Measurements from ENCODE around the gene TOGARAM2. TPM values are rescaled to one million over a fixed set of nuclear protein-coding genes. Genes with fewer than 3 reads are reported as not detected.

TOGARAM2 gene
- total RNA-seq, 4 donors from 2014 or later, result 6.4 to 64.4 (median 24.3) TPM

GRCh38 chr2:29014811-29015421 is 33.8 kb downstream of the TOGARAM2 start:
- intact Hi-C loops (cut with DNase I; ENCODE audit: low total_unique reads) (loop anchor here (5.0 kb wide), 4 partner anchors 118 to 433 kb away; partner anchors contain the start of gene TRMT61B), in situ Hi-C loops (cut with MboI; ENCODE audit: low sequenced_read_pairs in 4 of 4) (loop anchor here in 3 of 4 donors (5.0 to 10.0 kb wide), 3 partner anchors 58 to 100 kb away; partner anchors contain the start of gene CLIP4 (in 1 of the 3))
- H3K4me1 ChIP-seq, result peaks cover 66 to 69% of the 10 kb centered on the region in 2 donors
- peak overlapping the region; percentile 93 to 99 (median 96) for H3K27ac ChIP-seq
- peak; percentile 71 to 88 for DNase-seq
- no peaks in the 10 kb centered on the region for H3K27me3 ChIP-seq
- TF ChIP-seq, protein P1, sequence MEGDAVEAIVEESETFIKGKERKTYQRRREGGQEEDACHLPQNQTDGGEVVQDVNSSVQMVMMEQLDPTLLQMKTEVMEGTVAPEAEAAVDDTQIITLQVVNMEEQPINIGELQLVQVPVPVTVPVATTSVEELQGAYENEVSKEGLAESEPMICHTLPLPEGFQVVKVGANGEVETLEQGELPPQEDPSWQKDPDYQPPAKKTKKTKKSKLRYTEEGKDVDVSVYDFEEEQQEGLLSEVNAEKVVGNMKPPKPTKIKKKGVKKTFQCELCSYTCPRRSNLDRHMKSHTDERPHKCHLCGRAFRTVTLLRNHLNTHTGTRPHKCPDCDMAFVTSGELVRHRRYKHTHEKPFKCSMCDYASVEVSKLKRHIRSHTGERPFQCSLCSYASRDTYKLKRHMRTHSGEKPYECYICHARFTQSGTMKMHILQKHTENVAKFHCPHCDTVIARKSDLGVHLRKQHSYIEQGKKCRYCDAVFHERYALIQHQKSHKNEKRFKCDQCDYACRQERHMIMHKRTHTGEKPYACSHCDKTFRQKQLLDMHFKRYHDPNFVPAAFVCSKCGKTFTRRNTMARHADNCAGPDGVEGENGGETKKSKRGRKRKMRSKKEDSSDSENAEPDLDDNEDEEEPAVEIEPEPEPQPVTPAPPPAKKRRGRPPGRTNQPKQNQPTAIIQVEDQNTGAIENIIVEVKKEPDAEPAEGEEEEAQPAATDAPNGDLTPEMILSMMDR (IDR thresholded peaks at IDR 0.05 in 4 of 5, conservative IDR thresholded peaks at IDR 0.05 in 1 of 5), result no peak
- peak; percentile 12 to 47 for TF ChIP-seq POLR2A (IDR thresholded peaks at IDR 0.05)
- H3K36me3 ChIP-seq, result peaks cover 0 to 7% of the 10 kb centered on the region in 2 donors
- peak; percentile 9 to 20 for ATAC-seq
- no peaks in the 10 kb centered on the region for H3K9me3 ChIP-seq
- peak overlapping the region; percentile 10 to 57 (median 48) for H3K4me3 ChIP-seq

- intact Hi-C loops (cut with DNase I; ENCODE audit: low total_unique reads), result no loop called here
- in situ Hi-C loops (cut with MboI; ENCODE audit: low sequenced_read_pairs in 4 of 4), result loop anchor here in 2 of 4 donors (10.0 kb wide), 2 partner anchors 61 to 99 kb away; partner anchors contain the start of gene CLIP4 (in 1 of the 2)
Measured at GRCh38 chr2:29015701-29016470, 34.8 kb downstream of the TOGARAM2 start.

GRCh38 chr2:29016504-29016903 is 35.4 kb downstream of the TOGARAM2 start:
- TF ChIP-seq, protein P1 (IDR thresholded peaks at IDR 0.05 in 4 of 5, conservative IDR thresholded peaks at IDR 0.05 in 1 of 5), result no peak
- peak; percentile 45 to 49 for TF ChIP-seq POLR2A (IDR thresholded peaks at IDR 0.05)
- Histone ChIP-seq H3K4me3 (peak overlapping the region in 2 of 4 donors; percentile 46 to 50), H3K36me3 (peaks cover 0 to 7% of the 10 kb centered on the region in 2 donors), H3K4me1 (peaks cover 55% of the 10 kb centered on the region in 2 donors), H3K27me3 (no peaks in the 10 kb centered on the region), H3K27ac (peak overlapping the region; percentile 93 to 99 (median 96)), H3K9me3 (no peaks in the 10 kb centered on the region)
- intact Hi-C loops (cut with DNase I; ENCODE audit: low total_unique reads) (no loop called here), in situ Hi-C loops (cut with MboI; ENCODE audit: low sequenced_read_pairs in 4 of 4) (loop anchor here in 2 of 4 donors (10.0 kb wide), 2 partner anchors 62 to 98 kb away; partner anchors contain the start of gene CLIP4 (in 1 of the 2))
- DNase-seq, result peak; percentile 59 to 82
- ATAC-seq, result peak; percentile 3 to 17

More at GRCh38 chr2:29015701-29016470, 34.8 kb downstream of the TOGARAM2 start:
- Histone ChIP-seq H3K4me3 (peak overlapping the region in 3 of 4 donors; percentile 45 to 57 (median 50)), H3K27ac (peak overlapping the region; percentile 93 to 99 (median 96)), H3K27me3 (no peaks in the 10 kb centered on the region), H3K9me3 (no peaks in the 10 kb centered on the region), H3K4me1 (peaks cover 61 to 62% of the 10 kb centered on the region in 2 donors), H3K36me3 (peaks cover 0 to 7% of the 10 kb centered on the region in 2 donors)
- peak in 1 of 2 donors; percentile 82 for DNase-seq
- TF ChIP-seq, protein P1 (IDR thresholded peaks at IDR 0.05 in 4 of 5, conservative IDR thresholded peaks at IDR 0.05 in 1 of 5), result no peak
- peak in 1 of 2 donors; percentile 23 for TF ChIP-seq POLR2A (IDR thresholded peaks at IDR 0.05)
- no peak for ATAC-seq

DNA sequence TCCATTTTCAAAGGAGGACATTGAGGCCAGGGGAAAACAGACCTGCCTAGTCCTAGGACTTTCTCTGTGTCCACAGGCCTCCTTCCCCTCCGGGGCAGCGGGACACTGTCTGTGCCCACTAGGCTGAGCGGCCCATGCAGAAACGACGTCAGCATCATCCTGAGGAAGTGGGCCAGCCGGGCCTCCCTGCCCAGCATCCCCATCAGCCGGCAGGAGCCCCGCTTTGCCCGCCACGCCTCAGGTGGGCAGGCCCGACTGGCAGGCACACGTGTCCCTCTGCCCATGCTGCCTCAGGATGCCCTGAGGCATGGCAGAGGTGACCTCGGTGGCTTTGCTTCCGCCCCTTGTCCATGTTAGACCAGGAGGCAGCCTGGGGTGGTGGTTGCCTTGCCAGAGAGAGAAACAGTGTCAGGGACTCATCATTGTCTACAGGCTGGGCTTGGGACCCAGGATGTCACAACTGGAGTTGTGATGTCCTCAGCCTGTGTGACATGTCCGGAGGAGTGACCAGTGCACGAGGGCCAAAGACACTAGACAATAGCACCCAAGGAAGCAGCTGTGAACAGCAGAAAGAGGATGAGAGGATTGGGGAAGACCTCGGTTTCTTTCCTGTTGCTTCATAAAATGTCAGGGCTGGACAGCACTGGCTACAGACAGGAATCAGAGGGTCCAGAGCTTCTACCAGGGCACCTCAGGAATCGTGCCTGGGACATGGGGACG is 36.8 kb downstream of the TOGARAM2 start:
- Histone ChIP-seq H3K27me3 (no peaks in the 10 kb centered on the region), H3K27ac (peak overlapping the region; percentile 93 to 99 (median 96)), H3K4me1 (peaks cover 42 to 43% of the 10 kb centered on the region in 2 donors), H3K36me3 (peaks cover 0 to 7% of the 10 kb centered on the region in 2 donors), H3K4me3 (no peak overlapping the region), H3K9me3 (no peaks in the 10 kb centered on the region)
- TF ChIP-seq, protein P1 (IDR thresholded peaks at IDR 0.05 in 4 of 5, conservative IDR thresholded peaks at IDR 0.05 in 1 of 5), result no peak
- TF ChIP-seq POLR2A (IDR thresholded peaks at IDR 0.05), result no peak
- intact Hi-C loops (cut with DNase I; ENCODE audit: low total_unique reads) (no loop called here), in situ Hi-C loops (cut with MboI; ENCODE audit: low sequenced_read_pairs in 4 of 4) (loop anchor here in 2 of 4 donors (10.0 kb wide), 2 partner anchors 63 to 97 kb away; partner anchors contain the start of gene CLIP4 (in 1 of the 2))
- DNase-seq, result no peak
- ATAC-seq, result no peak
